NCI-H82 treated with DMSO at 0.1 percent for 48 hours (cell line): ENCODE results near the gene MKNK1.

Source experiments
- DNase-seq: peaks from one replicate; lab custom pipeline; 2025; ENCODE audit not compliant: unreplicated experiment; lab: John Stamatoyannopoulos, UW

The MKNK1 gene

DNA sequence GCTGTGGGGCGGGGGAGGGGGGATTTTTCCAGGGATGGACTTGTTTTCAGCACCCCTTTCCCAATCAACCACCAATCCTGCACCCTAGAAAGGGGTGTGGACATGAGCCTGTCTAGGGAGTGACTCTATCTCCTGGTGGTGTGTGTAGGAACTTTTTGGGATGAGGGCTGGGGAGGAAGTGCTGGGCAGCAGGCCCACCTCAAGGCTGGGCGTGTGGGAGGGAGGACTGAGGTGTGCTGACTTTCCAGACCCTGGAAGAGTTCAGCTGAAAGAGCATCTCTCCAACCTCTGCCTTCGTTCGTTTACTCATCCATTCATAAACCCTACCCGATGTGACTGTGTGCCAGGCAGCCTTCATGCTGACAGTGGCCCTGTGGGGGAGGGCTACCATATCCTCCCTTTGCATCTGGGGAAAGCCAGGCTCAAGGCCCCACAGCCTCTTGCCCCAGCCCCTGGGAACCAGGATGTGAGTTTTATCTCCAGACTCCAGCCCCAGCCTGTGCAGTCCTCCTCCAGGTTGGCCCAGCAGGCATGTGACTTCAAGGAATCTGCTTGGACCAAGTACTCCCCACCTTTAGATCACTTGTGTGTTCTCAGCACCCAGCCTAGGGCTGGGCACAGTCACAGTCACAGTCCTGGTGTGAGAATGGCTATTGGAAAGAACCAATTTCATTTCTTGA lies 59.4 kb downstream of the MKNK1 start:
- DNase-seq: no peak

DNA sequence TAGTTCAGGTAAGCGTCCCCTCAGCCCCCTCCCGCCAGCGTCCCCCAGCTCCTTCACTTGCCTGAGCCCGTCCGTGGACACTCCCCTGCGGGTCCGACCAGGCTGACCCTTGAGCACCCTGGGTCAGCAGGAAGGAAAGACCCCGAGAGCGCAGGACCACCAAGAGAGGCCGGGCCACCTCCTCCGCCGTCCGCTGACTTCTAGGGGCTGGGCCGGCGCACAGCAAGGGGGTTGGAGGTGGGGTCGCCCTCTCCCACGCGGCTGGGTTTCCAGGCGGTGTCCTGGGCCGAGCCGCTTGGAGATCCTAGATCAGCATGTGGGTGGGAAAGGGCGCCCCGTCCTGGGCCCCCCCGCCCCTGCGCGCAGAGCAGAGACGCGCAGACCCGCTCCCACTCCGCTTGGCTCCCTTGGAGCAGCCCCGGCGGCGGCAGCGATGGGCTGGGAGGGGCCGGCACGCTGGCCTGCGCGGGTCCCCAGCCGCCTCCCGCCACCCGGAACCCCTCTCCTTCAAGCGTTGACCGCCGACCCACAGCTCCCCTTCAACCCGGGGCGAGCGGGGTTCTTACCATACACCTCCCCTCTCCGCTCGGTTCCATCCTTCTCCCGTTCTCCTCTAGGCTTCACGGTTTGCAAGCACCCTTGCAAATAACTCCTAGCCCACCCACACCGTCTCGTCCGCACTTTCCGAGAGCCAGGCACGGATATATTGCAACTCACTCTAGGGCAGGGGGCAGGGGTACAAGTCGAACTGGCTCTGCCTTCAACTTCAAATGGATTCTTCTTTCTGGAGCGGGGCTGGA lies 60.1 kb downstream of the MKNK1 start:
- DNase-seq: no peak

DNA sequence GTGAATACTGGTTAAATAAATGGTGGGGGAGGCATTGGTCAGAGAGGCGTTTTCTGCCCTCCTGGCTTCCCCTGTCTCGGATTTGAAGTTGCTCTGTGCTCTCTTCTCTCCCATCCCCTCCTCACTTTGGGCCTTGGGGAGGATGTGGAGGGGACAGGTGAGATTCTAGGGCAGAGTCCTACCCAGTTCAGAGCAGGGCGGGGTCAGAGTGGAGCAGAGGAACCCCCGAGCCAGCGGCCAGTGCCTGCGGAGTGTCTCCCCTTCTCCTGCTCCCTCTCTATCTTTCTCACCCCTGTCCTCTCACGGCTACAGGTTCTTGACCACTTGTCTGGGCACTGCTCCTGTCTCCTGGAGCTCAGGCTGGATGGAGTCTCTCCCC lies 60.7 kb downstream of the MKNK1 start:
- no peak for DNase-seq

- no peak for DNase-seq
These were observed 64.1 kb downstream of the MKNK1 start for GRCh38 chr1:46539972-46540371.

GRCh38 chr1:46538147-46538546 lies 65.9 kb downstream of the MKNK1 start:
- no peak for DNase-seq

- DNase-seq: no peak
These were observed 66.4 kb downstream of the MKNK1 start for GRCh38 chr1:46537651-46538050.

GRCh38 chr1:46536527-46536926 lies 67.5 kb downstream of the MKNK1 start:
- DNase-seq: no peak

DNA sequence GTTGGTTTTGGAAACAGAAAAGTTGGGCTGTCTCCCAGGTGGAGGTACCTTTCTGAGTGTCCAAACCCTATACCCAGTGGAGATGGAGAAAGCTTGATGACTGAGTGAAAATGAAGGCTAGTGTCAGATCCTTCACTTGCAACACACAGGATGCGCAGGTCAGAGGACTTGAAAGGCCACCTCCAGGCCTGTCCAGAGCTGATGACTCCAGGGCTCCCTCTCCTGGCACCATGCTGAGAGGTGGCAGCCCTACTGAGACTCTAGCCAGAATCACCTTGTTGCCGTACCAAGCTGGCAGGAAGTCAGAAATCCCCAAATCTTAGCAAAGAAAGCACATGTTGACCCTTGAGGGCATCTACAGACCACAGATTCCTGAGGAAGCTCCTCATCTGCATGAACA lies 69.0 kb downstream of the MKNK1 start:
- no peak for DNase-seq

DNA sequence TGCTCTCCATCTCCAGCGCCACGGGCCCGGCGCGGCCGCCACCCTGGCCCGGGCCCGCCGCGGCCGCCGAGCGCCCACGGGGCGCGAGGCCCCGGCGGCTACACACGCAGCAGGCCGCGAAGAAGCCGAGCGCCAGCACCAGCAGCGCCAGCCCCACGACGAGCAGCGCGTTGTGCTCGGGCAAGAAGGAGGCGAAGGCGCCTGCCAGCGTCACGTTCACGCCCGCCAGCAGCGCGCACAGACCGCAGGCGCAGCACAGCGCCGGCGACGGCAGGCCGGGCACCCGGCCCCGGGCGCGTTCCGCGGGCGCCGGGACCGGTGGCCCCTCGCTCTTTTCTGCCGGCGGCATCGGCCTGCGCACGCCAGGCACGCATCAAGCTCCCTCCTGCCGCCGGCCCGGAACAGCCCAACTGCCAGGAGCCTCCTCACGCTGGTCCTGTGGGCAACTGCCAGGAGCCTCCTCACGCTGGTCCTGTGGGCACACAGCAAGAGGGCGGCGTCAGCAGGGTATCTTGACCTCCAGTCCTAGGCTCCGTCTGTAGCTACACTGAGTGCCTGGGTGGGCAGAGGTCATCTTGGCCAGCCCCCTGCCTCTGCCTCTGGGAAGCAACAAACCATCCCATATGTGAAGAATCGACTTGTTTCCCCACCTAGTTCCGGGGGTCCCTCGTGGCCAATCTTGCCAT lies 70.7 kb downstream of the MKNK1 start:
- no peak for DNase-seq

DNA sequence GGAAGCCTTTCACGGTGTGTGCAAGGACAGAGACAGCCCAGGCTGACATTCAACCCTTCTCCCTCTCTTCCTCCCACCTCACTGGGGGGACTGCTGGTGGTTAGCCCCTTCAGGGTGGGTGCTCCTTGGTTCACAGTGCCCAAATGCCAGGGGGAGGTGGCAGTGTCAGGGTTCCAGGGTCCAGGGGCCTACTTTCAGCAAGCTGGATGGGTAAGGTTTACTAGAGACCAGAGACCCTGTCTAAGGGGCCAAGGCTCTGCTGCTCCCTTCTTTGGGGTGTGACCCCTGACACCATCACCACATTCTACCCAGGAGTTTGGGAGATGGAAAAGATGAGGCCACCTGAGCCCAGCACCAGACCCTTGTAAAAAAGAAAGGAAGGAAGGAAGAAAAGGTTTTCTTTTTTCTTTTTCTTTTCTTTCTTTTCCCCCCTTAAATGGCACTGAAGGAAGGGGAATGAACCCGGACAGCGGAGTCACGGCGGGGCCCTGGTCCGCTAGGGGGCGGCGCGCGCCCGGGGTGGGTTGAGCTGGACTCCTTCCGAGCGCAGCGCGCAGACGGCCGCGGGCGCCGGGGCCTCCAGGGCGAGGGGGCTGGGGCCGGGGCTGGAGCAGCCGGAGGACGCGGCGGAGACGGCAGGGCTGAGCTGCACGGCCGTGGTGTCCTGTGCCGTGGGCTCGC lies 71.4 kb downstream of the MKNK1 start:
- DNase-seq: no peak

- no peak for DNase-seq
These were observed 72.0 kb downstream of the MKNK1 start for GRCh38 chr1:46532095-46532494.

DNA sequence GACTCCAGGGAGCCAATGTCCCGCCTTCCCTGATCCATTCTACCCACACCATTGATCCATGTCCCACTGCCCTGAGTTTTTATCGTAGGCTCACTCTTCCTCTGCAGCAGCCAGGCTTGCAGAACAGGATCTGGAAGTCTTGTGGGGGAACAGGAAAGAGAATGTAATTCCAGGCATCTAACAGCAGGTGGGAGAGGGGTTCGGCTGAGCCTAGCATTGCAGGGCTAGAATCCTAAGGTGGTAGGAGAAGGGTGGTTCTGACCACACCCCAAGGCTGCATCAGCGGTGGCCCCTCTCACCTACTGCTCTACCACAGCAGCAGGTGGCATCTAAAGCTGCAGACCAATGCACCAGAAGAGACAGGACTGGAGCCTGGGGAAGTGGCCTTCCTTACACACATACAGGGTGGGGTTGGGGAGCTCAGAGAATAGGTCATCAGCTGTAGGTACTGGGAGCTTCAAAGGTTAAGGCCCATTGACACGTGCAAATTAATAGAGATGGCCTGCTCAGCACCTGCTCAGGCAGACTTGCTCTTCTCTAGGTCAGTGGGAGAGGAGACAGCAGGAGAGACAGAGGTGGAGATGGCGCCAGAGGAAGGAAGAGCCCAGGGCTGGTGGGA lies 73.2 kb downstream of the MKNK1 start:
- no peak for DNase-seq

GRCh38 chr1:46530311-46530710 lies 73.8 kb downstream of the MKNK1 start:
- no peak for DNase-seq

DNA sequence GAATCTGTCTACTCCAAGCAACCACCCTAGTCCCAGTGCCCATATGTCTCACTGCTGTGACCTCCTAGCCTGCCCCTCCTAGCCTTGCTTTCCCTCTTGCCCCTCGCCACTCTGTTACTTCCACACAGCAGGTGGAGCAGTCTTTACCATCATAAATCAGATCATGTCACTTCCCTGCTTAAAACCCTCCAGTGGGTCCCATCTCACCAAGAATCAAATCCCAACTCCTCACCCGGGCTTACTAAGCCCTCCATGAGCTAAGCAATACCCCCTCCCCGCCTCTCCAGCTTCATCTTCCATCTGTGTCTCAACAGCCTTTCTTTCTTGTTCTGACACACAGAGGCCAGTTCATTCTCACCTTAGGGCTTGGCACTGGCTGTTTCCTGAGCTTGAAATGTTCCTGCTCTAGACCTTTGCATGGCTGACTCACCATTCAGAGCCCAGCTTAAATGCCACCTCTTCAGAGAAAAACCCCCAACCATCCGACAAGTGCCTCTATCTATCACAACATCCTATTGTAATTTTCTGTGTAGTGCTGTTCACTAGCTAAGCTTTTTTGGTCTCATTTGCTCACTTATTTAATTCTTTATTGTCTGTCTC lies 74.9 kb downstream of the MKNK1 start:
- peak; percentile 90 for DNase-seq

DNA sequence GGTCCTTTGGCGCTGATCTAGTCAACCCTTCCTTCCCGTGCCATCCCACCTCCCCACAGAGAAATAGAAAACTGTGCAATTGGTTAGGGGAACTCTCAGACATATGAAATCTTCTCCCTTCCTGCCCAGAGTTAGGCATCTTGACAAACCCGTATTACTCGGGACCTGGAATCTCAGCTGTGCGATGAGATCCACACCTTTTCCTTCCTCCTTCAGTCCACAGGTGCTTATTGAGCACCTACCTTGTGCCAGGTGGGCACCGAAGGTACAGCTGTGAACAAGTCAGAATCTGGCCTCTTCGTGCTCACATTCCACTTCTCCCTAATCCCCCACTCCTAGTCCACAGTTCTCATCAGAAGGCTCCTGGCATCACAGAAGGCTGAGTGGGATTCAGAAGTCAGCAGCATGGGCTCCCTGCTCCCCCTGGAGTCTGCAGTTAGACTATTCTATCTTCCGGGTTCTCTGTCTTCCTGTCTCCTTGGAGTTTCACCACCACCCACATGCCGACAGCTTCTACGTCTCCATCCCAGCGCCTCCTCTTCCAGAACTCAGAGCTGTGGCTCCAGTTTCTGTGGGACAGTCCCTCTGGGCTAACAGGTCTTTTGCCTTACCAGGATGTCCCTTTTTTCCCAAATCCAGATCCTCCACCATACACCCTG lies 75.6 kb downstream of the MKNK1 start:
- DNase-seq: peak; percentile 52

GRCh38 chr1:46527474-46528296 lies 76.4 kb downstream of the MKNK1 start:
- DNase-seq: peak; percentile 68

DNA sequence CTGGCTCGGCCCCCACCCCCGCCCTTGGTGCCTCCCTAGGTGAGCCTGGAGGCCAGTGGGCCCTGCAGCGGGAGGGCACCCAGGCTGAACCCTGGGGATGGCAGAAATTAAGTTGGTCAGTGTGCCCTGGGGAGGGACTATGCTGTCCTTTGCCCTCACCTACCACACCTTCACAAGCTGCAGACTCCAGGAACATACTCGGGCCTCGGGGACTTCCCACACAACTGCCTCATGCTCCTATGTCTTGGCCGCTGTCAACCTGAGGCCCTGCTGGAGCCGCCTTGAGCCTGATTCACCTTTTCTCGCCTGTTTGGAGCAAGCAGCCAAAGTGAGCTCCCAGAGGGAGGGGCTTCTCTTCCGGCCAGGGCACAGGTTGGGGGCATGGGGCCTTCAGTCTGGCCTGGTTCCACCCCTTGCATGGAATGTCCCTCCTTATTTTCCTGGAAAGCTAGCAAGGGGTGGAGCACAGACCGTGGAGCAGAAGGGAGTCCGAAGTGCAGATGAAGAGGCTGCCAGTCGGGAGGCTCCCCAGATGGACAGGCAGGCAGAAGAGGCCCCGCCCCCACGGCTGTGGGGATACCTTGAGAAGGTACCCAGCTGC lies 77.3 kb downstream of the MKNK1 start:
- no peak for DNase-seq

DNA sequence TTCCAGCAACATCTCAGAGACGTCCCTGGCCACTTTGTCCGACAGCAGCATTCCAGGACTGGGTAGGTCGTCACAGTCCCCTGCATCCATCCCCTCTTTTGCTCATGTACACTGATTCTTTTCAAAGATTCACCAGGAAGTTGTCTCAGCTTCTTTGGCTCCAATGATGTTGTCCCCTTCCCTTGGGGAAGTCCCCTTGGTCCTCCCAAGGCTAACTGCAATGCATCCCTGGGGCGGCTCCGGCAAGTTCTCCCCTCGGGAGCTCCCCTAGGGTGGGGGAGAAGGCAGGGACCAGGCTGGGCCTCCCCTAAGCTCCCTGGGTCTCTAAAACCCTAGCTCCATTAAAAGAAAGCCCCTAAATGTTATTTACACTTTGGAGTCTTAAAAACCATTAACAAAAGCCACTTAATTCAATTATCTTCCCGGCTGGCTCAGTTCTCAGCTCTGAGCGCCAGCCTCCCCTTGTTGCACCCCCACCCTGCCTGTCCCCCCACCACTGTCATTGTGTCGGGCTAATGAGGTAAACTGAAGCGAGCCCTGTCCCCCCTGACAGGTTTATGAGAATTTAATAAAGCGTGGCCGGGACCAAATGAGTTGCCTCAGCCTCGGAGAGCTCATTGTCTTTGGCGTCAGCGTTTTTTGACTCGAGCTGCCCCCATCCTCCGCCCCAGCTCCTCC lies 77.9 kb downstream of the MKNK1 start:
- peak; percentile 82 for DNase-seq
